ENCODE data around the gene CPNE9. TPM values are rescaled to one million over a fixed set of nuclear protein-coding genes. Genes with fewer than 3 reads are reported as not detected.
A peak's percentile ranks its signal among the peaks of the same experiment; 100 is the strongest.

CPNE9 gene
- total RNA-seq, 1 donor from 2014 or later, result 54.6 TPM

GRCh38 chr3:9697892-9698291 lies 5.7 kb upstream of the CPNE9 start:
- H3K27me3 Mint-ChIP-seq (ENCODE audit: unreplicated experiment), result peaks cover 3% of the 10 kb centered on the region
- no peaks in the 10 kb centered on the region for H3K36me3 Mint-ChIP-seq (ENCODE audit: unreplicated experiment)
- H3K27ac Mint-ChIP-seq (ENCODE audit: unreplicated experiment), result peak overlapping the region; percentile 84
- H3K4me3 Mint-ChIP-seq (ENCODE audit: unreplicated experiment), result peak overlapping the region; percentile 54
- DNase-seq, result no peak
- H3K9me3 Mint-ChIP-seq (ENCODE audit: unreplicated experiment), result peaks cover 5% of the 10 kb centered on the region
- H3K4me1 Mint-ChIP-seq (ENCODE audit: low read depth, unreplicated experiment), result peaks cover 17% of the 10 kb centered on the region
- TF ChIP-seq CTCF (IDR thresholded peaks at IDR 0.05; ENCODE audit: partially characterized antibody, unreplicated experiment), result no peak

GRCh38 chr3:9698293-9698692 lies 5.3 kb upstream of the CPNE9 start:
- H3K4me1 Mint-ChIP-seq (ENCODE audit: low read depth, unreplicated experiment), result peaks cover 17% of the 10 kb centered on the region
- H3K9me3 Mint-ChIP-seq (ENCODE audit: unreplicated experiment), result peaks cover 5% of the 10 kb centered on the region
- H3K4me3 Mint-ChIP-seq (ENCODE audit: unreplicated experiment), result no peak overlapping the region
- no peak overlapping the region for H3K27ac Mint-ChIP-seq (ENCODE audit: unreplicated experiment)
- H3K36me3 Mint-ChIP-seq (ENCODE audit: unreplicated experiment), result no peaks in the 10 kb centered on the region
- peaks cover 3% of the 10 kb centered on the region for H3K27me3 Mint-ChIP-seq (ENCODE audit: unreplicated experiment)
- no peak for TF ChIP-seq CTCF (IDR thresholded peaks at IDR 0.05; ENCODE audit: partially characterized antibody, unreplicated experiment)
- DNase-seq, result no peak

- Mint-ChIP-seq H3K9me3 (ENCODE audit: unreplicated experiment) (peaks cover 2% of the 10 kb centered on the region), H3K27ac (ENCODE audit: unreplicated experiment) (no peak overlapping the region)
Observed at GRCh38 chr3:9700536-9700935, 3.1 kb upstream of the CPNE9 start.

GRCh38 chr3:9701006-9701405 lies 2.6 kb upstream of the CPNE9 start:
- DNase-seq, result no peak
- no peak for TF ChIP-seq CTCF (IDR thresholded peaks at IDR 0.05; ENCODE audit: partially characterized antibody, unreplicated experiment)
- Mint-ChIP-seq H3K27me3 (ENCODE audit: unreplicated experiment) (peaks cover 3% of the 10 kb centered on the region), H3K4me1 (ENCODE audit: low read depth, unreplicated experiment) (peaks cover 7% of the 10 kb centered on the region), H3K9me3 (ENCODE audit: unreplicated experiment) (peaks cover 2% of the 10 kb centered on the region), H3K27ac (ENCODE audit: unreplicated experiment) (no peak overlapping the region), H3K36me3 (ENCODE audit: unreplicated experiment) (peaks cover under 1% of the 10 kb centered on the region), H3K4me3 (ENCODE audit: unreplicated experiment) (no peak overlapping the region)

More at GRCh38 chr3:9700536-9700935, 3.1 kb upstream of the CPNE9 start:
- Mint-ChIP-seq H3K4me3 (ENCODE audit: unreplicated experiment) (no peak overlapping the region), H3K4me1 (ENCODE audit: low read depth, unreplicated experiment) (peaks cover 11% of the 10 kb centered on the region), H3K27me3 (ENCODE audit: unreplicated experiment) (peaks cover 3% of the 10 kb centered on the region), H3K36me3 (ENCODE audit: unreplicated experiment) (no peaks in the 10 kb centered on the region)
- no peak for TF ChIP-seq CTCF (IDR thresholded peaks at IDR 0.05; ENCODE audit: partially characterized antibody, unreplicated experiment)
- DNase-seq, result no peak

GRCh38 chr3:9701711-9702110 lies 1.9 kb upstream of the CPNE9 start:
- peaks cover 8% of the 10 kb centered on the region for H3K27me3 Mint-ChIP-seq (ENCODE audit: unreplicated experiment)
- peaks cover 8% of the 10 kb centered on the region for H3K36me3 Mint-ChIP-seq (ENCODE audit: unreplicated experiment)
- peaks cover 5% of the 10 kb centered on the region for H3K9me3 Mint-ChIP-seq (ENCODE audit: unreplicated experiment)
- H3K4me1 Mint-ChIP-seq (ENCODE audit: low read depth, unreplicated experiment), result peaks cover 8% of the 10 kb centered on the region
- TF ChIP-seq CTCF (IDR thresholded peaks at IDR 0.05; ENCODE audit: partially characterized antibody, unreplicated experiment), result no peak
- H3K4me3 Mint-ChIP-seq (ENCODE audit: unreplicated experiment), result no peak overlapping the region
- H3K27ac Mint-ChIP-seq (ENCODE audit: unreplicated experiment), result no peak overlapping the region
- no peak for DNase-seq

All from glutamatergic neuron (in vitro differentiated cells).